Gastrocnemius medialis (tissue), 4 donors: ENCODE results near the gene TMEM201.

ENCODE experiments used
- CTCF ChIP-seq, 5 experiments: fragments of 450-650 bp in 3 of 5; fragments of 200-600 bp in 2 of 5; sonication (generic) in 2 of 5; IDR thresholded peaks in 4 of 5; conservative IDR thresholded peaks in 1 of 5; 1 replicate in 4 of 5; 2 replicates in 1 of 5; pipeline ENCODE4 v1.5.1; 2016 to 2019; ENCODE audit warnings: antibody characterized with exemption in 5 of 5, mild to moderate bottlenecking in 3 of 5, moderate library complexity in 3 of 5
- POLR2A ChIP-seq, 2 donors: fragments of 450-650 bp; IDR thresholded peaks; one replicate each; pipeline ENCODE4 v1.6.1; 2017; ENCODE audit warnings: antibody characterized with exemption in 2 of 2, mild to moderate bottlenecking in 2 of 2, moderate library complexity in 2 of 2

DNA sequence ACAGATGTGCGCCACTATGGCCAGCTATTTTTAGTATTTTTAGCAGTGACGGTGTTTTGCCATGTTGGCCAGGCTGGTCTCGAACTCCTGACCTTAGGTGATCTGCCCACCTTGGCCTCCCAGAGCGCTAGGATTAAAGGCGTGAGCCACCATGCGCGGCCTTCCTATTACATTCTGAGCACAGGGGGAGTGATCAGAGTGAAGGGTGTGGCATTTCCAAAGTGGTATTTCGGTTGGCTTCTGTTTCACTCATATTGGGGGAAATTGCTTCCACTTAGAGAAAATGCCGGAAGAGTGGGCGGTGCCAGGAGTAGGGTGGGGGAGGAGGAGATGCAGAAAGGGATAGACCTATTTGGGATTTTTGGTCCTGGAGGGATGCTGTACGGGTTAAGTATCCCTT lies 67.1 kb downstream of the TMEM201 start:
- TF ChIP-seq CTCF (IDR thresholded peaks at IDR 0.05 in 4 of 5, conservative IDR thresholded peaks at IDR 0.05 in 1 of 5) (no peak), POLR2A (IDR thresholded peaks at IDR 0.05) (no peak)
